GM21529 (cell line): ENCODE measurements around the gene GABPA.
"Not testable (repeated sequence)": the region's sequence is repeated elsewhere in the genome, so short reads cannot be mapped to it uniquely, and the experiment has no call there.

Experiments
- ATAC-seq: cut with Tn5 transposase; IDR thresholded peaks from one replicate; pipeline ENCODE4 v1.9.1; 2021; ENCODE audit not compliant: unreplicated experiment

The GABPA gene

DNA sequence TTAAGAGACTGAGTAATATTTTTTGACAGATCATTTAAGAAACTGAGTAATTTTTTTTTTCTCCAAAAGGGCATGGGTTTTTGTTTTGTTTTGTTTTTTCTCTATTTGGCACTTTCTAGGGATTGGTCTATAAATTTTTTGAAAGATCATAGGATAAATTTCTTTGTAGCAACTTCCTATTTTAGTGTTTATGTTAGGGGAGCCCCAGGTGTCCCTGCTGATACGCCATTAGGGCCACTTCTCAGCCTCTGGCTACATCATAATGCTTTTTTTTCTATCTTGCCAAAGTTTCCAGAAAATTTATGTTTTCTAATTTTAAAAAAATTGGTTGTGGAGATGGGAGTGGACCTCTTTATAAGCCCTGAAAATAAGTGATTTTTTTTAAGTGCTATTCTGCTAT is 2.6 kb downstream of the GABPA start:
- ATAC-seq, result no peak

DNA sequence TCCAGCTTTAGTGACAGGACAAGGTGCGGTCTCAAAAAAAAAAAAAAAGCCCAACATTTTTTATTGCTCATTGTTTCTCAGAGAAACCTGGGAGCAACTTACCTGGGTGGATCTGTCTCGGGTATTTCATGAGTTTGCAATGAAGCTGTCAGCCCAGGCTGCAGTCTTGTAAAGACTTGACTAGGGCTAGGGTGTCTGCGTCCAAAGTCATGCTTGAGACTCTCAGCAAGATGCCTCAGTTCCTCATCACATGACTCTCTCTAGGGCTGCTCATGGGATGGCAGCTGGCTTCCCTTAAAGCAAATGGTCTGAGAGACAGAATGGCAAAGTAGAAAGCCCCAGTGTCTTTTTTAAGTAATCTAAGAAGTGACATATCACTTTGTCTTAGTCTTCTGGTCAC is 8.1 kb downstream of the GABPA start:
- ATAC-seq, result no peak

DNA sequence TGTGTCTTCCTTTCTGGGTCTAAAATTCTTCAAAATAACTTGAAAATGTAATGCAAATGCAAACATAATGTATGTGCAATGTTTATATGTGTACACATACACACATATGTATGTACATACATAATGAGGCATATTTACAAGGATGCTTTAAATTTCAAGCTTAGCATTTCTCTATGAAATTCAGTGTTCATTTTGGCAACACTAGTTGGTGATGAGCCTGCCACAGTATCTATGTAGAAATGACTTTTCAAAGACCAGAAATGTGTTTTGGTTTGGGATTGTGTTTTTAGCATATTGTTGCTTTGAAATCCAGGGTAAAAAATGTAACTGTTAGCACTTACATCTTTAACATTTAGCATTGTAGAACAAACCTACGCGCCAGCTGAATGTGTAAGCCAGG is 10.1 kb downstream of the GABPA start:
- no peak for ATAC-seq

DNA sequence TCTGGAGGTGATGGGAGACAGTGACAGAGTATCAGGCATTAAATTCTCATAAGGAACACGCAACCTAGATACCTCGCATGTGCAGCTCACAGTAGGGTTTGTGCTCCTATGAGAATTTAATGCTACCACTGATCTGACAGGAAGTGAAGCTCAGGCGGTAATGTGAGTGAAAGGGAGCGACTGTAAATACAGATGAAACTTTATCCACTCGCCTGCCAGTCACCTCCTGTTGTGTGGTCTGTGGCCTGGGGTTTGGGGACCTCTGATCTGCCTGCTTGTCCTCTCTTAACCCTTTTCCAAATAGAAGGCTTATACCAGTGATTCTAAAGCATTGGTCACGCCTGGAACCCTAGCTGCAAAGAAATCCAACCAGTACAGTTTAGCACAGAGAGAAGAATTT is 15.3 kb downstream of the GABPA start:
- ATAC-seq, result no peak

DNA sequence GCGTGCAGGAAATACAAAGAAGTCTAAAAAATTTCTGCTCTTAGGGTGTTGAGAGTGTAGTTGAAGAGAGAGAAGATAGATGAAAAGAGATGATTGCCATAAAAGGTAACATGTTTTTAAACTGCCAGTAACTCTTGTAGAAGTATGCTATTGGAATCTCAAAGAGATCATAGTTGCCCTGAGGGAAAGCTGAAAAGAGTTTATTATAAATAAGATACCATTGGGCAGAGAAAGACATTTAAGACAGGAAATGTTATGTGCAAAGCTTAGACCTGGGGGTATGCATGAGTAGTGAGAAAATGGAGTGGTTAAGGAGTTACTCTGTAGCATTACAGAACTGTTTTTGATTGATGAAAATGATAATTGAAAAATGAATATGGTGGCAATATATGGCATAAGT is 17.6 kb downstream of the GABPA start:
- ATAC-seq, result no peak

DNA sequence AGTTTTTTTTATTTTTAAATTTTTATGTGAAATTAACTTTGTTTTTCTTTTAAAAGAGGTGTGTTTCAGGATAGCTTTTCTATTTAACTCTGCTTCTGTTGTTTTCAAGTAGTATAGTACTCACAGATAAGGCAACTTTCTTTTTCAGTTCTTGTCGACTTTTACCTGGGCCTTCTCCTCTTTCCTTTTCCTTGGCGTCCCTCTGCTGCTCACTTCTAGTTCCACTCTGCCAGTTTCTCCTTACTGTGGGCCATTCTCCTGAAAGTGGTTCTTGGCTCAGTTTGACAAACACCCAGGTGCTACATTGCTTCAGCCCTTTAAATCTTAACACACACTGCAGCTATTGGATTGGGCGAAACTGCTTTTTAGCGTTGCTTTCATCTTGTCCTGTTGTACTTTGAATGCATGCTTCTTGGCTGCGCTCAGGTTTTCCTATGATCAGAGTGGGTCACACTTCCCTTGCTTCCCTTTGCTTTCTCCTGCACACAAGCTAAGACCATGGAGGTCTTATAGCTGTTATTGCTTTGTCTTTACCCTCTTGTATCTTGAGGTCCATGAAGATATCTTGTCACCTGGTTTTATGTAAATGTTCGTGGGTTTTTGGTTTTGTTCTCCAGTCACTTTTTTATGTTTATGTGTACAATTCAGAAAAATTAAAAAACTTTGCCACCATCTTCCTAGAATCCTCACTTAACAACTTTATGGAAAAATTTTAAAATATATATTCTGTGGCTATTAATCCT is 21.6 kb downstream of the GABPA start:
- ATAC-seq, result no peak

DNA sequence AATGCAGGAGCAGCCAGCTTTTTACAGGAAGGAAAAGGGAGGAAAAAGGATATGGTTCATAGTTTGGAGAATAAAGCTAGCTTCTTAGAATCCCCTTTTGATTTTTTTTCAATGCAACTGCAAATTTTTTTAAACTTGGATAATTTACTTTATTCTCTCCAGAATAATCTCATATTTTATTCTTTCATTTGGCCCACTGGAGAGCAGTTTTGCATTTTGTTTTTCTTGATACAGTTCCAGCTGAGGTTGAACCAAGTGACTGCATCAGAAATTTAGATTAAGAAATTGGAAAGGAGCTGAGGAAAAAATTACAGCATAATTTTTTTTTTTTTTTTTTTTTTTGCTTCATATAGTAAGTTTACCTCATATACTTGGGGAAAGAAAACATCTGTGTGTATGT is 22.8 kb downstream of the GABPA start:
- ATAC-seq, result no peak

DNA sequence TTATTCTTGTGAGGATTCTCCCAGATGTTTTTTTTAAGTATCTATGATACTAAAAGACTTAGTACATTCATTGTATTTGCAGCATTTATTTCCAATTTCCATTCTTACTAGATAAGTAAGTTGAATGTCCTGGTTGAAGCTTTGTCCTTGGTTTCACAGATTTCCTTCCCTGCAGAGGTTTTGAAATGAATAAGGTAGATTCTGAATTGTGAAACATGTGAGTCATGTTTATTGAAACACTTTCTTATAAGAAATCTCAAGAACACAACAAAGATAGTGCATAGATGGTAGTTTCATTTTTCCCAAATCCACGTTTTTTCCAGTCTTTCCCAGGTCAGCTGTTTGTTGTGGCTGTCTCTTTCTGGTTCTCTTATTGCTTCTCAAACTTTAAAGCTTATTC is 24.8 kb downstream of the GABPA start:
- ATAC-seq, result no peak

DNA sequence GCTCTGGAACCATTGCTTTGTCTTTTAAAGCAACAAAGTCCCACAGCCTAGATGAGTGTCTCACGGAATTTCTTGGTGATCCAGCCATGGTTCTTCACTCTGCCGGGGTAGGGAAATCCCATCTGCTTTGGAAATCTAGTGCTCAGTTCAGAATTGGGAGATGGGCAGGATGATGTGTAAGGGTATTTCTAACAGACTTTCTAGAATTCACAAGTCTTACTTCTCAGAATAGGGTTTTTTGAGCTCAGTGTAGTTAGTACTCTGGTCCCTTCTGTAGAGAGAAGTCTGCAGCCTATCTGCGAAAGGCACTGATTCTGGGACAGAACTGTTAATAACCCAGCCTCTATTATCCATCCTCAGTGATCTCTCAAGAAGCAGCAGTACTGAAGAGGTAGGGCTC is 25.3 kb downstream of the GABPA start:
- ATAC-seq, result no peak

DNA sequence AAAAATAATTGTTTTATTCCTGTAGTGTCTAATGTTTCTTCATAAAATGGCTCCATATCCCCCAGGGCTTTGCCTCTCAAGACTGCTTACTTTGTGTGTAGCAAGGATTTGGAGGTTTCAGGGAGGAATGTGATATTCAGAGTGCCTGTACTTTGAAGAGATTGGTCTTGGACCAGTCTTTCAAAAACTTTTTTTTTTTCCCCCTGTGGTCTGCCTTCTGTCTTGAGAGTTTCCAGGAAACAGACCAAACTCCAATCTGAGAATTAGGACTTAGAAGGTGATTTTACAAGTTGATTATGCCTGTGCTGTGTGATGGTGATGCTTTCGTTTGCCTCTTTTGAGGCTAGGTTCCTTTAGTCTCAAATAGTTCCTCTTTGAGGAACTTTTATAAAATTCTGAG is 25.9 kb downstream of the GABPA start:
- ATAC-seq, result no peak

DNA sequence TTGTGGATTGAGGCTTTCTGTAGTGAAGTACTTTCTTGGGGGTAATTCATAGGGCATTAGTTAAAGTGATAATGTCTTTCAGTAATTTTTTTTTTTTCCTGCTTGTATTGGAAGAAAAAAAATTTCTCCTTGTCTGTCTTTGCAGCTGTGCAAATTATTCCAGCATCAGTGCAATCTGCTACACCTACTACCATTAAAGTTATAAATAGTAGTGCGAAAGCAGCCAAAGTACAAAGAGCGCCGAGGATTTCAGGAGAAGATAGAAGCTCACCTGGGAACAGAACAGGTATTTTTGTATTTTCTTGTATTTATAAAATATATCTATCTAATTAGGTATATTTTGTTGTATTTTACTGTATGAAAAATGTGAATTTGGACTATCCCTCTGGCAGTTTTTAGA is 29.3 kb downstream of the GABPA start:
- ATAC-seq, result no peak

DNA sequence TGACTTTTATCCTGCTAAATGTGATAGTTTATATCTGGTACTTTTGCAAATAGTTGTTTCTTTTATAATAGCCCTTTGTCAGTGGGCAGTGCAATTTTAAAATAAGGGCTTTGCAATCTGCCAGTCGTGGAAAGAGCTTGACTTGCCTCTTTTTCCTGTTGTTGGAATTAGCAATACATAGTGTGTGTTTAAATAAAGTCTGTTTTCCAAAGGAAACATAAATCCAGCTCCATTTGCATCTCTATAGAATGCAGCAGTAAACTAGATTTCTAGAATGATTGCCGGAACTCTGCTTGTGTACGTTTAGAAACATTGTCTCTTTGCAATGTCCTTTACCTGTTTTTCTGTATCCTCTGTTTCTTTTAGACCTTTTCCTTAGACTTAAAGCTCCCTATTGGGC is 33.1 kb downstream of the GABPA start:
- ATAC-seq, result no peak

DNA sequence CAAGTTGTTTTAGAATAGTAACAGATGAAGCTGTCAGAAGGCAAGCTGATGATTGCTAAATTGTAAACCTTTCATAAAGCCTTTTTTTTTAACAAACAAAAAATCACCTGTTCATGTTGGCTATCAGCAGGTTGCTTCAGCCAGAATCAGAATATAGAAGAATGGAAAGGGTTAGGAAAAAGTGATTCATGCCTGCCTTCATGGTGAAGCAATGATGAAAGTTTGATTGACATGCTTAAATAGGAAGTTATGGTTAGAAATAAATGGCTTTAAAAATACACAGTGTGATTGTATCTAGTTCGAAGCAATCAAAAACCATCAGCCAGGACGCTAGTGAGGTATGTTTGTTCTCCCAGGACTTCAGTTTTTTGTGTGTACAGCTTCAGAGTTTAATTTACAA is 37.9 kb downstream of the GABPA start:
- ATAC-seq, result no peak

DNA sequence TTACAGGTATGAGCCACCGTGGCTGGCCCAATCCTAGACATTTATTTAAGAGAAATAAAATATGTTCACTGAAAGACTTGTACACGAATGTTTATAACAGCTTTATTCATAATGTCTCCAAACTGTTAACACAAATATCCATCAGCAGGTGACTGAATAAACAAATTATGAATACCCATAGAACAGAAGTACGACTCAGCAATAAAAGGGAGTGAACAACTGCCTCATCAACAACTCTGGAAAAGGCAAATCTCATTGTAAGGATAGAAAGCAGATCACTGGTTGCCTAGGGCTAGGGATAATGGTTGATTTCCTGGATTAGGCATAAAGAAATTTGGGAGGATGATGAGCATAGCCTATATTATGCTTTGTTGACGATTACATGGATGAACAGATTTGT is 41.7 kb downstream of the GABPA start:
- ATAC-seq, result no peak

DNA sequence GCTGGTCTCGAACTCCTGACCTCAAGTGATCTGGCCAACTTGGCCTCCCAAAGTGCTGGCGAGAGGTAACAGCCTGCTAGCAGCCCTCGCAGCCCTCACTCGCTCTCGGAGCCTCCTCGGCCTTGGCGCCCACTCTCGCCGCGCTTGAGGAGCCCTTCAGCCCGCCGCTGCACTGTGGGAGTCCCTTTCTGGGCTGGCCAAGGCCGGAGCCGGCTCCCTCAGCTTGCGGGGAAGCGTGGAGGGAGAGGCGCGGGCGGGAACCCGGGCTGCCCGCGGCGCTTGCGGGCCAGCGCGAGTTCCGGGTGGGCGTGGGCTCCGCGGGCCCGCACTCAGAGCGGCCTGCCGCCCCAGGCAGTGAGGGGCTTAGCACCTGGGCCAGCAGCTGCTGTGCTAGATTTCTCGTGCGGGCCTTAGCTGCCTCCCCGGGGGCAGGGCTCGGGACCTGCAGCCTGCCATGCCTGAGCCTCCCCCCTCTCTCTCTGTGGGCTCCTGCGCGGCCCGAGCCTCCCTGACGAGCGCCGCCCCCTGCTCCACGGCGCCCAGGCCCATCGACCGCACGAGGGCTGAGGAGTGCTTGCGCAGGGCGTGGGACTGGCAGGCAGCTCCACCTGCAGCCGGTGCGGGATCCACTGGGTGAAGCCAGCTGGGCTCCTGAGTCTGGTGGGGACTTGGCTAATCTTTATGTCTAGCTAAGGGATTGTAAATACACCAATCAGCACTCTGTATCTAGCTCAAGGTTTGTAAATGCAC is 43.5 kb downstream of the GABPA start:
- not testable (repeated sequence) for ATAC-seq

DNA sequence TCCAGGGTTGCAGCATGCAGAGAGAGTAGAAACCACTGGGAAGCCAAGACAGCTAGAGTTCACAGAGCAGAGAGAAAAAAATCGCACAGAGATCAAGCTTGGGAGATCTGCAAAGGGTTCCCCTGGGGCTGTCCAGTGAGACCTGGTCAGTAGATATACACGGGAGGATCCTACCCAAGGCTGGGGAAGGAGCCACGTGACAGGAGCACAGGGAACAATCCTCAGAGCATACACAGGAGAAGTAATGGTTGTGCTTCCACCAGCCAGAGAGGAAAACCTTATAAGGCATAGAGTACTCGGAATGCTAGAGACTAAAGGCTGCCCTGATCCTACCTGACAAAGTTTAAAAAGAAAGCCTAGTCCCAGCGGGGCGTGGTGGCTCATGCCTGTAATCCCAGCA is 53.9 kb downstream of the GABPA start:
- ATAC-seq, result no peak

DNA sequence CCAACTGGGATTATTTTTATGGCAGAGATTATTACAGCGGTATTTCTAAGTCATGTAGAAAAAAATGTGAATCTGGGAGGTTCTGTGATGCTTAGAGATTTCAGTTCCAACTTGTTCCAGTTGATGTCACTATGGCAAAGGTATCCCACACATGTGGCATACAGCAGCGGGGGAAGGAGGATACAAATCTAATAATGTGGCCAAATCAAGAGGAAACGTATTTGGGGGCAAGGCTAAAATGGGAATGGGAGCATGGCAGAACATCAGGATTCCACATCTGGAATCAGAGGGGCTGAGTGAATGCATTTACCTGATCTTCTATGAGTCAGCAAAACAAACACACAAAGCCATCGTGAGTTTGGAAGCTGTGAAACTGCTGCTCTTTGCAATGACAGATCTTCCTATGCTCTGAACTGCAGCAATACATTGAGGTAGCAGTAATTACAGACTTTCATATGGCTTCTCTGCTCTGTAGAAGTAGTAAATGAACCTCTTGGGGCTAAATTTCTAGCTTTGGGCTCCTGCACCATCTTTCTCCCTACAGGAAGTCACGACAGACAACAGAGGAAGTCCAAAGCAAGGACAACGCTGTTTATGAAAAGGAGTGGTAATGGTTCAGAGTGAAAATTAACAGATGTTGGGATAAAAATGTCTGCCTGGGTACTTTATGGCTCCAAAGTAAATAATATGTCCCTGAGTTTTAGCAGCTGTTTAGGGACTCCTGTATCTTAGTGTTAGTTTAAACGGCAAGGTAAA is 55.5 kb downstream of the GABPA start:
- ATAC-seq, result peak; percentile 72

DNA sequence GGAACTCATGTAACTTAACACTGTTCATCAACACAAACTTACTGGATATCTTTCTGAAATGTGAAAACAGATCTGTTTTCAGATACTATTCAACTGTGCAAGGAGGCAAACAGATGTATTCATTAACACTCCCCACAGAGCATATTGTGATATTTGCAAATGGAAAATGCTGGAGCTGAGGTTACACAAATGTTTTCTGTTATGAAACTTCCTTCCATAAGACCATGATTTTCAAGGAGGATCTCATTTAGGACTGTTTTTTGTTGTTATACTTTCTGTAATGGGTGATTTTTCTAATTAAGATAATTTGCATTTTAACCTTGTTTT is 56.1 kb downstream of the GABPA start:
- ATAC-seq, result no peak

DNA sequence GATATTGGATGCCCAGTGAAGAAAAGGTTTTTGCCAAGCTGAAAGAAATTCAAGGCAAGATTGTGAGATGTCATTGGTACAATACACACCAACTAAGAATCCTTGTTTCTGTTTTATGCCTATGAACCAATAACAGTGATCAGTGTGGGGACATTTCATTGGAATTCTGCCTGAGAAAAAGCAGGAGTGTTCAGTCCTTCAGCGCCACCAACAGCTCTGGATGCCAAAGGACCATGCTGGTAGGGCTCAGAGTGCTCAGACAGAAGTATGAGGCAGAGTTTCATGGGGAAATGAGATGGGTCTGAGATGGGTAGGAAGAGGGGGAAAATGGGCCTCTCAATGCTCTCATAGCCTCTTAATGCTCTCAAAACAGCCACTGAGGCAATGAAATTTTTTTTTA is 56.5 kb downstream of the GABPA start:
- no peak for ATAC-seq

DNA sequence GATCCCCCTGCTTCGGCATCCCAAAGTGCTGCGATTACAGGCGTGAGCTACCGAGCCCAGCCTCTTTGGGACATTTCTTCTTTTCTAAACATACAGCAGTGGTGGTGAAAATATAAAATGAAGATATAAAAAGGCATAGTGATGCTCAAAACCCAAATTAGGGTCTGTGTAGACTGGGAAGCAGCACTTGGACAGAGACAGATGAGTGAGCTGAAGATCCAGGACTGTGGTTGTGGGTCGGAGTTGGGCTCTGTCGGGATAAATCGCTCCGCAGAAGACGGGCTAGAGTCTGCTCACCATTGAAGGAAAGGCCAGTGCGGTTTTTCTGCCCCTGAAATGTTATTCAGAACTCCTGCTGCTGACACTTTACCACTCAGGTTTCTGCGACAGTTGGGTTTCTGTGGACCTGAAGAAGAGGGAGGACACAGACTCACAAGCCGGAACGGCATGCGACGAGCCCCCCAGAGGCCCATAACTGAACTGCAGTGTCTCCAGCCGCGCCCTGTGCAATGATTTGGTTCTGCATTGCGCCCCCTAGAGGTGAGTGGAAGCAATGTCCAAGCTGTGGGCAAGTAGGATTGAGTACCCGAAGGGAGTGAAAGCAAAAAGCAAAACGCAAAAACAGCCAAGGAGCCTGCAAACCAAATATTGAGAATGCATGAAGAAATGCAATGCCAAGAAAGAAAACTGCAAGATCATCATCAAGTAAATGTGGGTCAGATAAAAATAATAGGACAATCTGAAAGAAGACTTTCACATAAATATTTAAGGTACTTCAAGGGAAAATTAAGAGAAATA is 66.6 kb downstream of the GABPA start:
- ATAC-seq, result peak; percentile 100

DNA sequence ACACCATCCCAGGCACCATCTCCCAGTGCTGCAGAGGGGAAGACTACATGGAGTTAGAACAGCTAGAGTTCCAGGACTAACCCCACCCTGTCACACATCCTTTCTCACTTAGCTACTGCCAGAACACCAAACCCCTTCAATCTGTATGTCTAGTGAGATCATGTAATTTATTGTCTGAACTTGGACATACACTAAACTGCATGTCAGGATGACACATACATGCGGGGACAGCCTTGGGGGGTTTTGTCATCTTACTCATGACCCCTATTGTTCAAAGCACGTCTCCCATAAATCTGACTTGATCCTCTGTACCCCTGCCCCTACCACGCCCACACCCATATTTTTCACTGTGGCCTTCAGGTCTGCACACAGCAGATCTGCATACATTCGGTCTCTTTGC is 71.3 kb downstream of the GABPA start:
- no peak for ATAC-seq
